ENCODE measurements around the gene ELF3.
"Not testable (repeated sequence)": the region's sequence is repeated elsewhere in the genome, so short reads cannot be mapped to it uniquely, and the experiment has no call there.

Gene ELF3

DNA sequence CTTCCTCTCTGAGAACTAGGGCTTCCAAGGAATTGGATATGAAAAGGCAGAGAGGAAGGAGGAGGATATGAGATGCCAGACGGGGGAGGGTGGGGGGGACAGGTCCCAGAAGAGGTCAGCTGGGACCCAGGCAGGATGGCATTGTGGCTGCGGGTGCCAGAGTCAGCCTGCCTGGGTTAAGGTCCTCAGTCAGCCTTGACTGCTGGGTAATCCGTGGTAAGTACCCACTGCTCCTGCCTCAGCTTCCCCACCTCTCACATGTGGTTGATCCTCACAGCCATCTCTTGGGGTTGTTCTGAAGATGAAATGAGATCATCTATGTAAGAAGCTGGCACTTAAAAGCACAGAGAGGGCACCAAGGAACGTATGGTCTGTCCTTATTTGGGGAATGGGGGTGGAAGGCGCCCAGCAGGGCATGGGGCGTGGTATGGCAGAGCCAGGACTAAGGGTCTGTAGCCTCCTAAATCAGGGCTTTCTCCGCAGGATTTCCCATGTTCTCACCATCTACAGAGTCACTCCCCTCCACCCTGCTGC is 23.8 kb downstream of the ELF3 start:
- peak; percentile 50 for DNase-seq

DNA sequence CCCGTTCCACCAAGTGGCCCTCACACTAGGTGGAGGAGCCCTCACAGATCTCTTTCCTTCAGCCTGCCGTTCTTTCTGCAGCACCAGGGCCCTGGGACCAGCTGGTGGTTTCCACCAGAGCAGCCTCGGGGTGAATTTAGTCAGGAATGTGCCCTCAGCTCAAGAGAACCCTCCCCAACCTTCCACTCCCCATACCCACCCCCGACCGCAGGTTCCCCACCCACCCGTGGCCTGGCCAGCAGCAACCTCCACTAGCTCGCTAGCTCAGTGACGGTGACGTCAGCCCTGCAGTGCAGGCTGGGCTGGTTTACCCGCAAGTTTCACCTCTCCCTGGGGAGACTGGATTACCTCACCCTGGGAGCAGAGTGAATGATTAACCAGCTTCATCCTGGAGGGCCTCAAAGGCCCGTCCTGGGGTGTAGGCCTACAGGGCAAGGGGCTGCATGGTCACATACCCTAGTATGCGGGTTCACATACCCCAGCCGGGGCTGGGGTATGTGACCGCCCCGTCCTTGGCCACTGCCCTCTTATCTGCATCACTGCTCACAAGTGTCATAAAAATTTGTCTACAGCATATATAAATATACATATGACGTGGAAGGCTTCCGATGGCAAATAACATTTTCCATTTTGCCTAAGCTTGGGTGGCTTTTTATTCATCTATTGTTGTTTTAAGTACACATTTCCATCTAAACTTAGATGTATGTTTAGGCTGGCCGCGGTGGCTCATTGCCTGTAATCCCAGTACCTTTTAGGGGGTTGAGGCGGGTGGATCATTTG is 24.5 kb downstream of the ELF3 start:
- DNase-seq, result peak; percentile 74

DNA sequence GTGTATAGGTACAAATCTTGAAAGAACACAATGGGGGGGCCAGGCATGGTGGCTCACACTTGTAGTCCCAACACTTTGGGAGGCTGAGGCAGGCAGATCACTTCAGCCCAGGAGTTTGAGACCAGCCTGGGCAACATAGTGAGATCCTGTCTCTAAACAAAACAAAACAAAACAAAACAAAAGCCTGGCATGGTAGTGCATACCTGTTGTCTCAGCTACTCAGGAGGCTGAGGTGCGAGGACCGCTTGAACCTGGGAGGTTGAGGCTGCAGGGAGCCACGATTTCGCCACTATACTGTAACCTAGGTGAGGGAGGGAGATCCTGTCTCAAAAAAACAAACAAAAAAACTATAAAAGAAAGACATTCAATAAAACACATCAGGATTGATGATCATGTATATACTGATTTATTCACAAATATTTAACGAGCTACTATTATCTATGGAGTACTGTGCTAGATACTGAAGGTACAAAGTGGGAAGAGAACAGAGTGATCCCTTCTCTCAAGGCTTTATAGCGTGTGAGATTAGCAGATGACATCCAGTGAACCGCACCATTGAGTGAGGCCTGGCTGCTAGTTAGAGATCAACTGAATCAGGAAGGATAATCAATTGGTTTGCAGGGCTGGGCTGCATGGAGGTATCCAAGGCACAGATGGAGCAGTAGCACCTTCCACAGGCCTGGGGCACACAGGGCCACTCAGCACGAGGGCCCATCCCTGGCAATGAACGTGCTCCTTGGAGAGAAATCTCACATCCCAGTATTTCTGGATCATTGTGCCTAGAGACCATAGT is 26.4 kb downstream of the ELF3 start:
- no peak for DNase-seq

DNA sequence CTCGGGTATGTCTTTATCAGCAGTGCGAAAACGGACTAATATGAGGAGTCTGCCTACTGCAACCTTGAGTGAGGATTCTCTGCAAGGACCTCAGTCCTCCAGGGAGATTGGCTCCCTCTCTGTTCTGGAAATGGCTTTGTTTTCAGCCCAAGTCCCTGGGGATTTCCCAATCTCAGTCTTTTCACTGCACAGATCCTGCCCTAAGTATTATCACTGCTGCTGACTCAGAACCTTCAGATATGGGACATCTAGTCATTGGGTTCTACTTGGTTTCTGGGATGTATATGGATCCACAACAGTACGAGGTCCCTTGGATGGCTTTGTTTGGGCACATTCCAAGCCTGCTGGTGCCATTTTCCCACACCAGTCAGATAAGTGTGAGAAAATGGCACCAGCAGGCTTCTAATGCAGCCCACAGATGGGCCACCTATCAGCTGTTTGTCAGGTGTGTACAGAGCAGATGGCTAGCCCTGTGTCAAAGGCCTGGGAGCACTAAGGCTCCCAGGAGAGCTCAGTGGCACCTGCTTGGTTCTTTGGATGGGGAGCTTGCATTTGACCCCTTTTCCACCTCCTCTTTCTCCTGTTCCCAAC is 27.4 kb downstream of the ELF3 start:
- DNase-seq, result no peak

DNA sequence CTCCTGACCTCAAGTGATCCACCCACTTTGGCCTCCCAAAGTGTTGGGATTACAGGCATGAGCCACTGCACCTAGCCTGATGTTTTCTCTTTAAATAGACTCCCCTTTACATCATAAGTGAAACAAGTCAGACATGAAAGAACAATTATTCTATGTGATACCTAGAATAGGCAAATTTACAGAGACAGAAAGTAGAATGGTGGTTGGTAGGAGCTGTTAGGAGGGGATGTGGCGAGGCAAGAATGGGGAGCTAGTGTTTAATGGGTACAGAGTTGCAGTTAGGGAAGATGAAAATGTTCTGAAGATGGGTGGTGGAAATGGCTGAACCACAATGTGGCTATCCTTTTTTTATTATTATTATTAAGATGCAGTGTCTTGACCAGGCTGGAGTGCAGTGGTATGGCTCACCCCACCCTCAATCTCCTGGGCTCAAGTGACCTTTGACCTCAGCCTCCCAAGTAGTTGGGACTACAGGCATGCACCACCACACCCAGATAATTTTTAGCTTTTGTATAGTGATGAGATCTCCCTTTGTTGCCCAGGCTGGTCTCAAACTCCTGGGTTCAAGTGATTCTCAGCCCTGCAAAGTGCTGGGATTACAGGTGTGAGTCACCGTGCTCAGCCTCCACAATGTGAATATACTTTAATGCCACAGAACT is 28.4 kb downstream of the ELF3 start:
- no peak for DNase-seq

DNA sequence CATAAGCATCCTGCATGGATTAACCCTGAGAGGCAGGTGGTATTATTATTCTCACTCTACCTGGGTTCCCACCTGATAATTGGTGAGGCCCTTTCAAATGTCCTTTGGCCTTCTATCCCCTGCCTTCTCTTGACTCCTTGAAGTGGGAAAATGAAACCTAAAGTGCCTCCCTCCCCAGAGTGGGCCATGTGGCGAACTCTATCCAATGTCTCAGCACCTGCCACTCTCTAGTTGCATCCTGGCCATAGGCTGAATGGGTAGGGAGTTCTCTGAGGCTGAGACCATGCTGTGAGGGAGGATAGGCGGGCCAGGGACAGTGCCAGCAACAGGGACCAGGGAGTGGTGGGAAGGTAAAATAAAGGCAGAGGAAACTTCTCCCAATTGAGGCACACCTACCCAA is 35.3 kb downstream of the ELF3 start:
- DNase-seq, result no peak

DNA sequence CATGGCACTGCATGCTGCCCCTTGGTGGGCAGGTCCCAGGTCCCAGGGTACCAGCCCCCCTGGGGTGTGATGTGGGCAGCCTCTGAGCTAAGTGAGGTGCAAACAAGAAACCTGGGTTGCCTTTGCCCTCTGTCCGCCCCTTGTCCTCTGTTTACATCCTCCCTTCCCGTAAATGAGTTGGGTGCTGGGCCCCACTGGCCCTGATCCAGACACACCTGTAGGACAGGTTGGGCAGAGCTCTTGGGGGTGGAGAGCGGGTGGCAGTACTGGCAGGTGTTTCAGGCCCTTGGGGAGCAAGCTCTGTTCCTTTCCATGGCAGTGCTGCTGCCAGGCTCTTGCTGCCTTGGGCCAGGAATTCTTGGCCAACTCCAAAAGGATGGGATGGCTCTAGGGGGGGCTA is 35.8 kb downstream of the ELF3 start:
- no peak for DNase-seq

DNA sequence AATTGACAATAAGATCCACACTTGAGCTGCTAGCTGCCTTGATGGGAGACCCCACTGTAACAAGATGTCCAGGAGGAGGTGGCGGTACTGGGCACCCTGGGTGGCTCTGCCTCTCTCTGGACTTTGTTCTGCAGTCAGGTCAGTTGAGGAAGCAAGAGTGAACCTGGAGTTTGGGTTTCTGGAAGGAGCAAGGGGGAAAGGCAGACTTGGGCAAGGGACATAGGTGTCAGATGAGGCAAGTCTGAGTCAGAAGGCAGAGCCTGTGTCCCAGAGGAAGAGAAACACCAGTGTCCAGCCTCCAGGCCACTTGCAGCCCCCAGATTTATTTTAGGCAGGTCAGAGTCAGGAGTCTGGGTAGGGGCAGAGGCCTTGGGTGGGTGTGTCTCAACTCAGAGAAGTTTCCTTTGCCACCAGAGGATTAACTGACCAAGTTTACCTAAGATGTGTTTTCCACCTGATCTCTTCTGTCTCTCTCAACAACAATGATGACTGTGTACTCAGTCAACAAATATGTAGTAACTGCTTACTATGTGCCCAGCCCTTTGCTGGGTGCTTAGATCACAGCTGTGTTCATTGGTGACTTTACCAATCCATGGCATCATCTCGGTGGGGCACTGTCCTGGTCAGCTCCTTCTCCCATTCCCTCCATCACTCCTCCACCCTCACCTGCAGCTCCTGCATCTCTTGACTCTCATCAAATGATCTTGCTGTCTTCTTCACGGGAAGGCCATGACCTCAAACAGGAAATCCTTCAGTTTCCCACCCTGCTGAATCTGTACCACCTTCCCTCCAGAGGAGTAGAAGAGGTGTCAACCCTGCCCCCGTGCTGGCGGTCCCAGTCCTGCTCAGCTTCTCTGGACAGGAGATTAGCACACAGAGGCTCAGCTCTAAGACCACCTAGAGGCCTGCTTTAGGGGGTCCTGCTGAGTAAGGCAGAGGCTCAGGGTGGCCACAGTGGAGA is 36.6 kb downstream of the ELF3 start:
- DNase-seq, result no peak

DNA sequence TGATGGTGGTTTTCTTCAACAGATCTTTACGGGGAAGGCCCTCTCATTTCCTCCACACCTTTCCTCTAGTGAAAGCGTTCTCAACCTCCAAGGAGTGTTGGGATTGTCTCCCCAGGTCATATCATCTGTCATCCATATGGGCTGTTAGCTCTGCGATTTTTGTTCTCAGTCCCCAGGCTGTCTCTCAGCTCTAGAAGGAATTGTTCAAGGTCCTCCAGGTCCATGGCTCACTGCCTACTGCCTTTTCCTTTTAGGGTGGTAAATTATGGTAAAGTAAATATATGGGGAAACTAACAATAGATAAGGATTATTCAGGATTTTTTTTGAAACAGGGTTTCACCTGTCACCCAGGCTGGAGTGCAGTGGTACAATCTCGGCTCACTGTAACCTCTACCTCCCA is 37.6 kb downstream of the ELF3 start:
- DNase-seq, result no peak

DNA sequence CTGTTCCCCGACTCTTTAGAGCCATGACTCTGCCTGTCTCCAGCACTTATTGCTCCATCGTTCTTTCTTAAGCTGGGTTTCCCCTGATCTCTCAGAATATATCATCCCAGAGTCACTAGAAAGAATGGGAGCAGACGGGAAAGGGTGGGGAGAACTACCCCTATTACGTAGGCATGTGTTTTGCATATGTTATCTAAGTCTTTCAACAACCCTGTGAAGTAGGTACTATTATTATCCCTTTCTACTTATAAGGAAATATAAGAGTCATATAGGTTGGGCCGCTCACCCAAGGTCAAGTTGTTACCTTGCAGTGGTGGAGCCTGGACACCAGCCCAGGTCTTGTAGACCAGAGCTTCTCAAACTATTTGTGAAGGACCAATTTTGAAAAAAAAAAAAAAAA is 38.7 kb downstream of the ELF3 start:
- DNase-seq, result no peak

DNA sequence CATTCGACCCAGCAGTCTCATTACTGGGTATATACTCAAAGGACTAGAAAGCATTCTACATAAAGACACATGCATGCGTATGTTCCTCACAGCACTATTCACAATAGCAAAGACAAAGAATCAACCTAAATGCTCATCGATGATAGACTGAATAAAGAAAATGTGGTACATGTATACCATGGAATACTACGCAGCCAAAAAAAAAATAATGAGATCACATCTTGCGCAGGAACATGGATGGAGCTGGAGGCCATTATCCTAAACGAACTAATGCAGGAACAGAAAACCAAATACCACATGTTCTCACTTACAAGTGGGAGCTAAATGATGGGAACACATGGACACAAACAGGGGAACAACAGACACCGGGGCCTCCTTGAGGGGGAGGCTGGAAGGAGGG is 43.7 kb downstream of the ELF3 start:
- no peak for DNase-seq

DNA sequence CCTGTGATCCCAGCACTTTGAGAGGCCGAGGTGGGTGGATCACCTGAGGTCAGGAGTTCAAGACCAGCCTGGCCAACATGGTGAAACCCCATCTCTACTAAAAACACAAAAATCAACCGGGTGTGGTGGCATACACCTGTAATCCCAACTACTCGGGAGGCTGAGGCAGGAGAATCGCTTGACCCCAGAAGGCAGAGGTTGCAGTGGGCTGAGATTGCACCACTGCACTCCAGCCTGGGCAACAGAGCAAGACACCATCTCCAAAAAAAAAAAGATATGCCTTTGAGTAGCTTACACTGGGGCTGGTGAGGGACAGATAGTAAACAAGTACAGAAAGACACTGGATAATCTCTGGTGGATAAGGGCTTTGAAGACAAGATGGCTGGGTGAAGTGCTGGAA is 44.3 kb downstream of the ELF3 start:
- not testable (repeated sequence) for DNase-seq

DNA sequence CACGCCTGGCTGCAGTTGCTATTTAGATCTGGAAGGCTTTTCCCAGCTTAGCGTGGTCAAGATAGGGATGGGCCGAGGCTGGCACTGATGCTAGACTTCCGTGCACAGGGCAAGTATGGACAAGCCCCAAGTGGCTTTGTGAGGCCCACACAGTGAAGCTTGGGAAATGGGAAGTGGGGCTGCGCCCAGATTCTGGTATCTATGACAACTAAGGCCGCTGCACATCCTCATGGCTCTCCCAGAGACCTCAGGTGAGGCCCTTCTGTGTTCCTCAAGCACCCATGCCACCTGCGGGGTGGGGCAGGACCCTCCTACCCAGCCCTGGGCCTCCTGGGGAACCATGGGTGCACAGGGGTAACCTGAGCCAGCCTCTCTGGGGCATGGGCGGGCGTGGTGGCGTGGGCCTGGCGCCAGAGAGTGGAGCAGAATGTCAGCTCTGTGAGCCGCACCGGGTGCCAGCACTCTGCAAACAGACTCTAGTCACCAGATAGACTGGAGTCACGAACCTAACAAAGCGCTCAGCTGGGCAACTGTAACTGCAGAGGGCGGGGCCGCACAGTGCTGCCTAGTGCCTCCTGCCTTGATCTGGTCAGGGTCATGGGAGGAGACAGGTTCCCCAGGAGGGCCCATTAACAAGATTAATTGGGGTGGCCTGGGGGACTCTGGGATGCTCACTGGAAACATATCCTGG is 46.4 kb downstream of the ELF3 start:
- no peak for DNase-seq

DNA sequence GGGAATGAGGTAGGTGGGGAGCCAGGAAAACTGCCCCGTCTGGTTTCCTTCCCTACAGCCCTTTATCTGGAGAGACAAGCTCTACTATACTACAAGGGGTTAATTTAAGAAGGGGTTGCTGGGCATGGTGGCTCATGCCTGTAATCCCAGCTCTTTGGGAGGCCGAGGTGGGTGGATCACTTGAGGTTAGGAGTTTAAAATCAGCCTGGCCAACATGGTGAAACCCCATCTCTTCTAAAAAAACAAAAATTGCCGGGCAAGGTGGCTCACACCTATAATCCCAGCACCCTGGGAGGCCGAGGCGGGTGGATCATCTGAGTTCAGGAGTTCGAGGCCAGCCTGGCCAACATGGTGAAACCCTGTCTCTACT is 46.9 kb downstream of the ELF3 start:
- not testable (repeated sequence) for DNase-seq

DNA sequence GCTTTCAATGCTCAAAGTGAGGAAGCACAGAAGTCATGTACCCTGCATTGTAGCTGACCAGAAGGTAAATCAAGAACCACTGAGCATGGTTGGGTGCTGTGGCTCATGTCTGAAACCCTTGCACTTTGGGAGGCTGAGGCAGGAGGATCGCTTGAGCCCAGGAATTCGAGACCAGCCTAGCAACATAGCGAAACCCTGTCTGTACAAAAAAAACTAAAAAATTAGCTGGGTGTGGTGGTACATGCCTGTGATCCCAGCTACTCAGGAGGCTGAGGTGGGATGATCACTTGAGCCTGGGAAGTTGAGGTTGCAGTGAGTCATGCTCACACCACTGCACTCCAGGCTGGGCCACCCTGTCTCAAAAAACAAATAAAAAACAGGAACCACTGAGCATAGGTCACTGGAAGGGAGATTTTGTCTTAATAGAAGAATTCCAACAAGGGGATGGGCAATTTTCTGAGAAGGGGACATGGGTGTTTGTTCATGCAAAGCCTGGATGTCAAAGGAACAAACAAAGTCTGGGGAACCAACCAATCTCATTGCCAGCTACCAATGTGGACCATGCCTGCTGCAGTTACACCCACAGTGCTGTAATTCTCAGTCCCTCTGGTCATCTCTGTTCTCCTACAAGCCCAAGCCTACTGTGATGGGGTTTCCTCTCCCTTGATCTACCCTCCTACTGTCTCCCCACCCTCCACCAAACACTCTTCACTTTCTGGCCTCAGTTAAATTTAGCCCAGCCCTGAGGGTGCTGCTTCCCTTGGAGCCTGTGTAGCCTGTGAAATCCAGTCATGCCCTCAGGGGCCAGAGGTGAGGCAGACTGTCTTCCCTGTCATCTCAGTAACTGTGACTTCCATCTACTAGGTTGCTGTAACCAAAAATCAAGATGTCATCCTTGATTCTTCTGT is 47.9 kb downstream of the ELF3 start:
- DNase-seq, result no peak

DNA sequence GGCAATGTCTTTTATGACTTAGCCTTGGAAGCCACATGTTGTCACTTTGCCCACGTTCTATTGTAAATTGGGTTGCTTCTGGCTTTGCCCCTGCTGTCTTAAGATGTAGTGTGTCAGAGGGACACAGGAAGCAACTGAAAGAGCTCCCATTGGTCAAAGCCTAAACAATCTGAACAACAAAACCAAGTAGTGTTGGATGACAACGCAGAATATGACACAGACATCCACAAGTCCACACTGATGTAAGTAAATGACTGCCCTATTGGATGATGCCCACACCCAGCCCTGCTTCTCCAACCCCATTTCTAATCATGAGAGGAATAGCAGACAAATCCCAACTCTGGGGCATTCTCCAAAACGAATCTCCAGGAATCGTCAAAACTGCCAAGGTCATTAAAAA is 50.7 kb downstream of the ELF3 start:
- DNase-seq, result no peak

DNA sequence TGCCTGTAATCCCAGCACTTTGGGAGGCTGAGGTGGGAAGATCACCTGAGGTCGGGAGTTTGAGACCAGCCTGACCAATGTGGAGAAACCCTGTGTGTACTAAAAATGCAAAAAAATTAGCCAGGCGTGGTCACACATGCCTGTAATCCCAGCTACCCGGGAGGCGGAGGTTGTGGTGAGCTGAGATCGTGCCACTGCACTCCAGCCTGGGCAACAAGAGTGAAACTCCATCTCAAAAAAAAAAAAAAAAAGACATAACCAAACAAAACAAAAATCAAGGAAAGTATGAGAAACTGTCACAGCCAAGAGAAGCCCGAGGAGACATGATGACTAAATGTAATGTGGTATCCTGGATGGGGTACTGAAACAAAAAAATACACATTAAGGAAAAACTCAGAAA is 51.4 kb downstream of the ELF3 start:
- not testable (repeated sequence) for DNase-seq

DNA sequence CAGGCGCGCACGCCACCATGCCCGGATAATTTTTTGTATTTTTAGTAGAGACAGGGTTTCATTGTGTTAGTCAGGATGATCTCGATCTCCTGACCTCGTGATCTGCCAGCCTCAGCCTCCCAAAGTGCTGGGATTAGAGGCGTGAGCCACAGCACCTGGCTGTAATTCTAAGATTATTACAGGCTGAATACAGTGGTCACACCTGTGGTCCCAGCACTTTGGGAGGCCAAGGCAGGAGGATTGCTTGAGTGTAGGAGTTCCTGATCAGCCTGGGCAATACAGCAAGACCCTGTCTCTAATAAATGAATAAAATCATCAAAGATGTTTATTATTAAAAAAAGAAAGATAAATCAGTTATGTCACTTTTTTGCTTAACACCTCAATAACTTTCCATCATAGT is 52.2 kb downstream of the ELF3 start:
- not testable (repeated sequence) for DNase-seq

DNA sequence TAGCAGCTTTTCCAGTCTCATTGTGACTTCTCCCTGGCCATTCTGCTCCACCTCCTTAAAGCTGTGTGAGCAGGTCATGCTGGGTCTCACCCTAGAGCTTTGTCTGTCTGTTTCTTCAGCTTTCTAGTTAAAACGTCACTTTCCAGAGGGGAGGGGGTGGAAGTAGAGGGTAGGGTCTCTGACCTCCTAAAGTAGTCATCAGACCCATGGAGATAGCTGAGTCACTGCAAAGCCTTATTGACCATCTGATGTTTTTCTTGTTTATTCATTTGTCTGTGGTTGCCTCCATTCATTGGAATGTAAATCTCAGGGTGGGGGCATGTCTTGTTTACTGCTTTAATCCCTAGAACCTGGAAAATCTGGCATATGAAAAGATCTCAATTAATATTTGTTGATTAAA is 52.7 kb downstream of the ELF3 start:
- DNase-seq, result no peak

DNA sequence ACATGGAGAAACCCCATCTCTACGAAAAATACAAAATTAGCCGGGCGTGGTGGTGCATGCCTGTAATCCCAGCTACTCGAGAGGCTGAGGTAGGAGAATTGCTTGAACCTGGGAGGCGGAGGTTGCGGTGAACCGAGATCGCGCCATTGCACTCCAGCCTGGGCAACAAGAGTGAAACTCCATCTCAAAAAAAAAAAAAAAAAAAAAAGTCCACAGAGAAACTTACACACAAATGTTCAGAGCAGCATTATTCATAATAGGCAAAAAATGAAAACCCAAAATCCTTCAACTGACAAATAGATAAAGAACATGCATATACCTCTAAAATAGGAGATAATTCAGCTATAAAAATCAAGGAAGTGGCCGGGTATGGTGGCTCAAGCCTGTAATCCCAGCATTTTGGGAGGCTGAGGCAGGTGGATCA is 54.5 kb downstream of the ELF3 start:
- not testable (repeated sequence) for DNase-seq

All from right kidney (tissue), 1 donor.